HG03064 (cell line): ENCODE measurements around the gene LMF1.

ENCODE experiments used
- ATAC-seq: cut with Tn5 transposase; IDR thresholded peaks from one replicate; pipeline ENCODE4 v1.9.1; 2021; ENCODE audit warnings: low read depth; ENCODE audit not compliant: unreplicated experiment

The LMF1 gene

GRCh38 chr16:854808-855410, 115.9 kb downstream of the LMF1 start:
- ATAC-seq, result no peak

- ATAC-seq, result no peak
Measured at GRCh38 chr16:853981-854807, 116.6 kb downstream of the LMF1 start.

GRCh38 chr16:853306-853705, 117.5 kb downstream of the LMF1 start:
- ATAC-seq, result no peak

- no peak for ATAC-seq
Measured at GRCh38 chr16:852451-853185, 118.2 kb downstream of the LMF1 start.

- ATAC-seq, result no peak
Measured at GRCh38 chr16:851871-852270, 118.9 kb downstream of the LMF1 start.

- ATAC-seq, result no peak
Measured at GRCh38 chr16:851209-851810, 119.5 kb downstream of the LMF1 start.

GRCh38 chr16:850668-851067, 120.1 kb downstream of the LMF1 start:
- no peak for ATAC-seq

GRCh38 chr16:848510-849253, 122.1 kb downstream of the LMF1 start:
- ATAC-seq, result no peak

GRCh38 chr16:847681-848445, 122.9 kb downstream of the LMF1 start:
- ATAC-seq, result no peak

- no peak for ATAC-seq
Measured at GRCh38 chr16:847151-847550, 123.6 kb downstream of the LMF1 start.

GRCh38 chr16:845351-845745, 125.4 kb downstream of the LMF1 start:
- no peak for ATAC-seq

- no peak for ATAC-seq
Measured at GRCh38 chr16:844638-845350, 126.0 kb downstream of the LMF1 start.

GRCh38 chr16:843771-844170, 127.0 kb downstream of the LMF1 start:
- no peak for ATAC-seq

GRCh38 chr16:842711-843560, 127.8 kb downstream of the LMF1 start:
- ATAC-seq, result no peak

- ATAC-seq, result no peak
Measured at GRCh38 chr16:842061-842476, 128.7 kb downstream of the LMF1 start.

- no peak for ATAC-seq
Measured at GRCh38 chr16:841455-842060, 129.2 kb downstream of the LMF1 start.

GRCh38 chr16:840561-841454, 130.0 kb downstream of the LMF1 start:
- no peak for ATAC-seq
